ENCODE measurements around the gene NHERF1.

DNA sequence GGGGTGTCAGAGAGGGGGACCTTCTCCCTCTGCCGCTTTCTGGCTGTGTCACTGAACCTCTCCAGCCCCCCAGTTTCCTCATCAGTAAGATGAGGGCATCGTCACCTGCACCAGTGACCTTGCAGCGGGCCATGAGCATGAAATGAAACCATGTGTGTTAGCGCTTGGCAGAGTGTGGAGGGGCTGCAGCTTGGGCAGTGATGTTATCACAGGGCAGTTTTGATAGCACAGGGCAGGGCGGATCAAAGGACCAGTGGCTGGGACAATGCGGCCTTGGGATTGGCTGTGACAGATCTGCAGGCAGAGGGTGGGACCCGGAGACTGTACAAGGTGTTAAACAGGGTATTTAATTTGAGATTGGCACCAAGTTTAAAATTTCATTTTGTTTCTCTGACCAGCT, 66.6 kb downstream of the NHERF1 start:
- TF ChIP-seq EZH2phosphoT487 (IDR thresholded peaks at IDR 0.05; ENCODE audit: borderline replicate concordance, low read depth), result no peak
- TF ChIP-seq REST (IDR thresholded peaks at IDR 0.05; ENCODE audit: low read depth, low read length), result no peak

Data from SK-N-SH (cell line).